ENCODE data around the gene ANKS1B.

Gene ANKS1B

GRCh38 chr12:99700032-99700431, 284.7 kb downstream of the ANKS1B start:
- H3K4me1 ChIP-seq (ENCODE audit: insufficient read depth, low read length, severe bottlenecking) = no peaks in the 10 kb centered on the region
- no peak overlapping the region for H3K4me2 ChIP-seq (ENCODE audit: low read length)
- no peaks in the 10 kb centered on the region for H3K79me2 ChIP-seq (ENCODE audit: insufficient read depth, low read length)
- H3K36me3 ChIP-seq (ENCODE audit: insufficient read depth, low read length) = no peaks in the 10 kb centered on the region
- H3K9ac ChIP-seq (ENCODE audit: low read length) = no peak overlapping the region
- TF ChIP-seq CTCF (IDR thresholded peaks at IDR 0.05; ENCODE audit: low read length) = no peak
- no peak for TF ChIP-seq EZH2 (IDR thresholded peaks at IDR 0.05; ENCODE audit: borderline replicate concordance, low read length)
- H3K27me3 ChIP-seq (ENCODE audit: insufficient read depth, low read length) = no peaks in the 10 kb centered on the region
- H3K27ac ChIP-seq (ENCODE audit: low read depth, low read length, poor library complexity, severe bottlenecking) = no peak overlapping the region
- no peaks in the 10 kb centered on the region for H3F3A ChIP-seq (ENCODE audit: insufficient read depth, low read length)
- H3K4me3 ChIP-seq (ENCODE audit: low read depth, low read length, poor library complexity, severe bottlenecking) = no peak overlapping the region
- H3K9me2 ChIP-seq (ENCODE audit: low read depth, low read length) = no peaks in the 10 kb centered on the region; the same call in 1 of the 2 replicates
- H2AFZ ChIP-seq (ENCODE audit: low read length) = no peak overlapping the region
- no peaks in the 10 kb centered on the region for H4K20me1 ChIP-seq (ENCODE audit: insufficient read depth, low read length)
- H3K9me3 ChIP-seq (ENCODE audit: low read length) = no peaks in the 10 kb centered on the region

- Histone ChIP-seq H2AFZ (ENCODE audit: low read length) (no peak overlapping the region), H3K27ac (ENCODE audit: low read depth, low read length, poor library complexity, severe bottlenecking) (no peak overlapping the region), H3K9me3 (ENCODE audit: low read length) (no peaks in the 10 kb centered on the region), H3K4me2 (ENCODE audit: low read length) (no peak overlapping the region), H3K9me2 (ENCODE audit: low read depth, low read length) (no peaks in the 10 kb centered on the region; the same call in 1 of the 2 replicates), H3K36me3 (ENCODE audit: insufficient read depth, low read length) (no peaks in the 10 kb centered on the region), H3K9ac (ENCODE audit: low read length) (no peak overlapping the region), H3K4me3 (ENCODE audit: low read depth, low read length, poor library complexity, severe bottlenecking) (no peak overlapping the region), H3K79me2 (ENCODE audit: insufficient read depth, low read length) (no peaks in the 10 kb centered on the region), H3K27me3 (ENCODE audit: insufficient read depth, low read length) (no peaks in the 10 kb centered on the region; the same call in 1 of the 2 replicates), H4K20me1 (ENCODE audit: insufficient read depth, low read length) (no peaks in the 10 kb centered on the region), H3K4me1 (ENCODE audit: insufficient read depth, low read length, severe bottlenecking) (no peaks in the 10 kb centered on the region), H3F3A (ENCODE audit: insufficient read depth, low read length) (no peaks in the 10 kb centered on the region)
- no peak for TF ChIP-seq EZH2 (IDR thresholded peaks at IDR 0.05; ENCODE audit: borderline replicate concordance, low read length)
- TF ChIP-seq CTCF (IDR thresholded peaks at IDR 0.05; ENCODE audit: low read length) = no peak
These were observed 289.7 kb downstream of the ANKS1B start for GRCh38 chr12:99695050-99695449.

- no peaks in the 10 kb centered on the region for H3K4me1 ChIP-seq (ENCODE audit: insufficient read depth, low read length, severe bottlenecking)
- no peaks in the 10 kb centered on the region for H3K27me3 ChIP-seq (ENCODE audit: insufficient read depth, low read length)
These were observed 298.6 kb downstream of the ANKS1B start for GRCh38 chr12:99686142-99686541.

More at GRCh38 chr12:99686142-99686541, 298.6 kb downstream of the ANKS1B start:
- no peak overlapping the region for H3K4me3 ChIP-seq (ENCODE audit: low read depth, low read length, poor library complexity, severe bottlenecking)
- H3K9ac ChIP-seq (ENCODE audit: low read length) = no peak overlapping the region
- H3K79me2 ChIP-seq (ENCODE audit: insufficient read depth, low read length) = no peaks in the 10 kb centered on the region
- no peaks in the 10 kb centered on the region for H3K9me2 ChIP-seq (ENCODE audit: low read depth, low read length)
- H3F3A ChIP-seq (ENCODE audit: insufficient read depth, low read length) = no peaks in the 10 kb centered on the region
- H3K9me3 ChIP-seq (ENCODE audit: low read length) = no peaks in the 10 kb centered on the region
- TF ChIP-seq CTCF (IDR thresholded peaks at IDR 0.05; ENCODE audit: low read length) (no peak), EZH2 (IDR thresholded peaks at IDR 0.05; ENCODE audit: borderline replicate concordance, low read length) (no peak)
- H2AFZ ChIP-seq (ENCODE audit: low read length) = no peak overlapping the region
- H3K27ac ChIP-seq (ENCODE audit: low read depth, low read length, poor library complexity, severe bottlenecking) = no peak overlapping the region
- no peaks in the 10 kb centered on the region for H4K20me1 ChIP-seq (ENCODE audit: insufficient read depth, low read length)
- H3K4me2 ChIP-seq (ENCODE audit: low read length) = no peak overlapping the region
- no peaks in the 10 kb centered on the region for H3K36me3 ChIP-seq (ENCODE audit: insufficient read depth, low read length)

Measured in OCI-LY1 (cell line).